HG03575 (cell line): Measurements from ENCODE around the gene SLC10A3.
"Not testable (repeated sequence)": the region's sequence is repeated elsewhere in the genome, so short reads cannot be mapped to it uniquely, and the experiment has no call there.

Experiments used
- ATAC-seq: cut with Tn5 transposase; IDR thresholded peaks from one replicate; pipeline ENCODE4 v1.9.1; 2021; ENCODE audit not compliant: unreplicated experiment, insufficient number of reproducible peaks, low FRiP score; ENCODE audit errors: extremely low read depth

SLC10A3 gene

DNA sequence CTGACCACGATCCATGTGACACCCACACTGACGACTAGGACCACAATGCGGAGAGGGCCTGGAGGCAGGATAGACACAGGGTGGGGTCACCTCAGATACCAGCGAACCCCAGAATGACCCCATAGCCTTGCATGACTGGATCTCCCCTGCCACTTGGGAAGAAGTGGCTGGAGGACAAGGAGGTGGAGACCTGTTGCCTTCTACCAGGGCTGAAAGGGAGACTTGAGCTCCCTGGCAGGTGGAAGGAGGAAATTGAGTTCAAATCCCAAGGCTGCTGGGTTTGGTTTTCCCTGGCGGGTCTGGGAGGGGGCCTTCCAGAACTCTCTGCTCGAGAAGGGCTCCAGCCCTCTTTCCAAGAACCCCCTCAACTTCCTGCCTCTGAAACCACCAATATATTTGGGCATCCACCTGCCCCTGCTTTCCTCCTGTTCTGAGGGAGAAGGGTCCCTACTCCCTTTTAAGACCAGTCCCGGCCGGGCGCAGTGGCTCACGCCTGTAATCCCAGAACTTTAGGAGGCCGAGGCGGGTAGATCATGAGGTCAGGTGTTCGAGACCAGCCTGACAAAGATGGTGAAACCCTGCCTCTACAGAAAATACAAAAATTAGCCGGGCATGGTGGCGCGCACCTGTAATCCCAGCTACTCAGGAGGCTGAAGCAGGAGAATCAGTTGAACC, 22.6 kb upstream of the SLC10A3 start:
- ATAC-seq: no peak

DNA sequence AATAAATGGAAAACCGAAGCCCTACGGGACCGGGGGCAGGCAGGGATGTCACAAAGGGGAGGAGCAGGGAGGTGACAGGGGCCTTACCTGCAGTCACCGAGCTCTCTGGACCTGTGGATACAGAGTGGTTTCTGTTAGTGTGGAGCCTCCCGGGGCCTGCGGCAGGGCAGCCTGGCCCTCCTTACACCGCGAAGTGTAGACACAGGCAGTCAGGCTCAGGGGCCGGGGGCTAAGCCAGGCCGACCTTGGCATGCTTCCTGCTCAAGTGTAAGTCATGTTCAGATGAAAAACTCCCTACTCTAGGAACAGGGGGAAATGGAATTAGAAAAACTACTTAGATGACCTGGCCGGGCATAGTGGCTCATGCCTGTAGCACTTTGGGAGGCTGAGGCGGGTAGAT, 21.3 kb upstream of the SLC10A3 start:
- no peak for ATAC-seq

DNA sequence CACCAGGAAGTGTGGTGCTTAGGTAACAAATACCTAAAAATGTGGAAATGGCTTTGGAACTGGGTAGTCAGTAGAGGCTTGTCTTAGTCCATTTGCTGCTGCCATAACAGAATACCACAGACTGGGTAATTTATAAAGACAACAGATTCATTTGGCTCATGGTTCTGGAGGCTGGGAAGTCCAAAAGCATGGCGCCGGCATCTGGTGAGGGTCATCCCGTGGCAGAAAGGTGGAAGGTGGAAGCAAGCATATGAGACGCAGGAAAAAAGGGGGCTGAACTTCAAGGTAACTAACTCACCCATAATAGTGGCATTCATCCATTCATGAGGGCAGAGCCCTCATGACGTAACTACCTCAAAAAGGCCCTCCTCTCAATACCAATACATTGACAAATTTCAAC, 19.0 kb upstream of the SLC10A3 start:
- no peak for ATAC-seq

DNA sequence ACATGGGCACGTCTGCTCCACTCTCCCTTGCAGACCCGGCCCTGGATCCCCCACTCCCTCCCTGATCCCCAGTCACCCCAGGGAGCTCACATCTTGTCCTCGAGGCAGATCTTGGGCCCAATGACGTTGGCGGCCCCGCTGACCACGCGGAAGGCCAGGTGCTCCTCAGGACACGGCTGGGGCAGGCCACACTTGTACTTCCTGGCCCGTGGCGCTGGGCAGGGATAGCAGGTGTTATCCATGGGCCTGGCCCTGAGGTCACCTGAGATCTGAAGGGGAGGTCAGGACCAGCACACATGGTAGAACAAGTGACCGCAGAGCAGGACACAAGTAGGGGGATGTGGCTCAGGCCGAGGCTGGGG, 17.9 kb upstream of the SLC10A3 start:
- no peak for ATAC-seq

DNA sequence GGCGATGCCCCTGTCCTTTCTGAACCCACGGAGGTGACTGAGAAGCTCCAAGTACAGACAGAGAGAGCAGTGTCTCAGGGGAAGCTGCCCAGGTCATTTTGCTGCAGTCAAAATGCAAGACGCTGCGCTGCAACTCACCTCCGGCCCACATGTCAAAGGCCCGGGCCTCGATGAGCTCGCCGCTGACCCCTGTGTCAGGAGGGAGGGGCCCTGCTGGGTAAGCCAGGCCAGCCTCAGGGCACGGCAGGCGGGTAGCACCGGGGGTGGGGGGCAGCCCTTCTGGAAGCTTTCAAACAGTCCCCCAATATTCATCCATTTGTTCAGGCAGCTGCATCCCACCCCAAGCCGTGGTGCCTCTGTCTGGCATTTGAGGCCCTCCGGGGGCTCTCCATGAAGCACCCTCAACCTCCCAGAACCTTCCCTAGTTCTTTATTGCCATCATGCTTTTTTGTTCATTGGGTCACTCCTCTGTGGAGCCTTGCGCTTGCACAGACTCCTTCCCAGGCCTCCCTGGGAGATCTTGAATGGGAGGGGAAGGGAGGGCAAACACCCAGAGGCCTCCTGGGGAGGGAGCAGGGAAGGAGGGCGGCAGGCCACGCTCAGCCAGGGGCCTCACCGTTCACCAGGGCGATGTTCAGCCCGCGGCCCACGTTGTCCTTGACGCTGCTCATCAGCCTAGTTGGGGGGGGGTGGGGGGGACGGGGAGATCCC, 17.4 kb upstream of the SLC10A3 start:
- ATAC-seq: no peak

DNA sequence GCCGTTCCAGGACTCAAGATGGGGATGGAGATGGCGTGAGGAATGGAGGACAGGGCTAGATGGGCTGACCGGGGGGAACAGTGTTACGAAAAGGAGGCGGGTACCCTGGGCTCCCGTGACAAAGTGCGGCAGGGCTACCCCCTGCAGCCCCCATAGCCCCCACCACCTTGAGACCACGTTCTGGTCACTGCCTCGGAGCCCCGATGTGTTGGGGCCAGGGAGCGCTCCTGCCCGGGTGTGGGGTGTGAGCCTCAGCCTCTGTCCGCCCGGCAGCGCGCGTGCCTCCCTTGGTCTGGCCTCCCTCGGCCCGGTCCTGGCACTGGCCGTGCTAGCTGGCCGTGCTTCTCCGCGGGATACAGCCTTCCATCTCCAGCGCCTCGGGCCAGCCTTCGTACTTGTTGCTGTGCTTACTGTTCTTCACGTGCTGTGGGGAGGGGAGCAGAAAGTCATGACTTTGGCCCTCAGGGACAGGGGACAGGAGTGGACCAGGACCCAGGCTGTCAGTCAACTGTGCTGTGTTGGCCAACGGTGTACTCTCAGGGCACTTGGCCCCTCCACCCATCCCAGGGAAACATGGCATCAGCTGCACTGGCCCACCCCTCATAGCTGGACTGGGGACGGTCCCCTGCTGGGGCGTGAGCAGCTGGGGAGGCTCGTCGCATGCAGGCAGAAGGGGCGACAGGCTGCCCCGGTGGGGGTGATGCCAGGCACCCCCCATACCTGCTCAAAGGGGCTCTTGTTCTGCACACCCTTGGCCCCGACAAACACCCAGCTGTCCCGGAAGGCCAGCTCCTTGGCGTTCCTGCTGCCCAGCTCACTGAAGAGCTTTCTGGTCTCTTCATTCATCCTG, 16.3 kb upstream of the SLC10A3 start:
- ATAC-seq: no peak

DNA sequence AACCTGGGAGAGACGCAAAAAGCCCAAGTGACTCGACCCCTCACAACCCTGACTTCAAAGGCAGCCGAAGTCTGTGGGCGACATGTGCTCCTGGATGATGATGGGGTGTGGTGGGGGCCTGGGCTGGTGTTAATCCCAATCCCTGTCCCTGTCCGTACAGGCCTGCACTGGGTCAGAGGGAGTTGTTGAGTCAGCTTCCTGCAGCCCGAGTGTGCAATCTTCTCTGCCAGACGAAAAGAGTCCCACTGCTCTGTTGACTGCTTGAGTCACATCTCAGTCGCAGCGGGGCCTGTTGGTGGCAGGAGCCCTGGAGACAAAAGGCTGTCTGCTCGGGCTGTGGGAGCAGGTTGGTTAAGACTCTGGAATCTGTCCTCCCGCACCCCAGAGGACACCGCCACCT, 15.3 kb upstream of the SLC10A3 start:
- no peak for ATAC-seq

DNA sequence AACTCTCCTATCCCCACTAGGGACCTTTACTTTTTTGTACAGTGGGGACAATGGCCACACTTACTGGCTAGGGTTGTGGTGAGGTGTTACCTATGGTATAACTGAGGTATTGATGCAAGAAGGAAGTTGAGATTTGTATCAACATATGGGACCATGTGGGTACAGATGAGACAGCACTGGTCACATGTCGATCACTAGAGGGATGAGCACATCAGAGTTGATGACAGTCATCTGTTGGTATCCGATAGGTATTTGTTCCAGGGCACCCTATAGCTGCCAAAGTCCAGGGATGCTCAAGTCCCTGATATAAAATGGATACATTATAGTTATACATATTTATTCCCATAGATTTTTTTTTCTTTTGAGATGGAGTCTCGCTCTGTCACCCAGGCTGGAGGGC, 12.6 kb upstream of the SLC10A3 start:
- ATAC-seq: no peak

DNA sequence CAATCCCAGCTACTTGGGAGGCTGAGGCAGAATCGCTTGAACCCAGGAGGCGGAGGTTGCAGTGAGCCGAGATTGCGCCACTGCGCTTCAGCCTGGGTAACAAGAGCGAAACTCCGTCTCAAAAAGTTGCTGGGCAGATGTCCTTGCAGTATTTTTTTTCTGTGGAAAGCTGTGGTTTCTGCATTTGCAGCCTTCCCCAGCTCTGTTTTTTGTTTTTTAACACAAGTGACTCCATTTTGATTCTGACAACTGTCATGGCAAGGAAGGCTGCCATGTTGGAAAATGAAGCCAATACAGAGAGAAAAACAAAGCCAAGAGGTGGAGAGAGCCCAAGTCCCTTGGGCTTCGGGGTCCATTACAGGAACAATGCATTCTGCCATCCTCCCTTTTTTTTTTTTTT, 11.7 kb upstream of the SLC10A3 start:
- no peak for ATAC-seq

DNA sequence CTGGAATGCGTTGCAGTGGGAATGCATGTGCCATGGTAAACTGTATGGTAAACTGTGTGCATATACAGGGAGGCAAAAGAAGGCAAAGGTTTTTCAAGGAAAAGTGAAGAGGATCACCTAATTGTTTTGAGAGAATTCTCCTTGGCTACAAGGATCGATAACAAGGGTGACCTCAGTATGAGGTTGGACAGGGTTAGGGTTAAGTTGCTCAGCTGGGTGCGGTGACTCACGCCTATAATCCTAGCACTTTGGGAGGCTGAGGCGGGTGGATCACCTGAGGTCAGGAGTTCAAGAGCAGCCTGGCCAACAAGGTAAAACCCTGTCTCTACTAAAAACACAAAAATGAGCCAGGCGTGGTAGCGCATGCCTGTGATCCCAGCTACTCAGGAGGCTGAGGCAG, 11.0 kb upstream of the SLC10A3 start:
- ATAC-seq: not testable (repeated sequence)

DNA sequence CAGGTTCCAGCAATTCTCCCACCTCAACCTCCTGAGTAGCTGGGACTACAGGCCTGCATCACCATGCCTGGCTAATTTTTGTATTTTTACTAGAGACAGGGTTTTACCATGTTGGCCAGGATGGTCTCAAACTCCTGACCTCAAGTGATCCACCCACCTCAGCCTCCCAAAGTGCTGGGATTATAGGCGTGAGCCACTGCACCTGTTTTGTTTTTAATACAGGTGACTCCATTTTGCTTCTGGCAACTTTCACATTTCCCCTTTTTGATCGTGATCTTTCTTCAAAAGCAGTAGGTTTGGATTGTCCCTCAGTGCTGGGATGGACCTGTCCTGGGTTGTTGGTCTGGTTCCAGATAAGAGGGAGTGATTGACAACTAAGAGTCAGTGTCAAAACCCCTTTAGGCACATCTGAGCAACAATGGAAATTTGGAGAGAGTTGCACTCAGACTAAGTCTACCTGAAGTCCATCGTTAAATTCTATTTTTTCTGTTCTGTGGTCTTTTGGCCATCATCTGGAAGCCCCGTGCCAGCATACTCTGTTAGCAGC, 6.2 kb upstream of the SLC10A3 start:
- ATAC-seq: not testable (repeated sequence)

DNA sequence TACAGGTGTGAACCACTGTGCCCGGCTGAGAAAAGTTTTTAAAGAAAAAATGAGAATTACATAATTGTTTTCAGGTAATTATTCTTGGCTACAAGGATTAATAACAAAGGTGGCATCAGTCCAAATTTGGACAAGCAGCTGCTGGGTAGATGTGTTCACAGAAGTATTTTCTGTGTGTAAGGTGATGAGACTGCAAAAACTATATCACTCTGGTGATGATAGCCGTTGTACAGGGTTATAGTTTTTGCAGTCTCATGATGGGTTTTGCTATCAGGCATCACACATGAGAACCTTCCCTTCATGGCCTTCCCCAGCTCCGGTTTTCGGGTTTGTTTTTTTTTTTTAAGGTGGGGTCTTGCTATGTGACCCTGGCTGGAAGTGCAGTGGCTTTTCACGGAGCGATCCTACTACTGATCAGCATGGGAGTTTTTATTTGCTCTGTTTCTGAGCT, 5.1 kb upstream of the SLC10A3 start:
- ATAC-seq: no peak

DNA sequence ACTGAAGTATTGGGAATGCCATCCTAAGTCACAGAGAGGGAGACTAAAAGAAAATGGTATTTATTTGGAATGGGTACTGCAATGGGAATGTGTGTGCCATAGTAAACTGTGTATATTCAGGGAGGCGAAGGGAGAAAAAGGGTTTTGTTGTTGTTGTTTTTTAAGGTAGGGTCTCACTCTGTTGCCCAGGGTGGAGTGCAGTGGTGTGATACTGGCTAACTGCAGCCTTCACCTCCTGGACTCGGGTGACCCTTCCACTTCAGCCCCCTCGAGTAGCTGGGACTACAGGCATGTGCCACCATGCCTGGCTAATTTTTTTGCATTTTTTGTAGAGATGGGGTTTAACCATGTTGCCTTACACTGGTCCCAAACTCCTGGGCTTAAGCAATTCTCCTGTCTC, 4.3 kb upstream of the SLC10A3 start:
- no peak for ATAC-seq

DNA sequence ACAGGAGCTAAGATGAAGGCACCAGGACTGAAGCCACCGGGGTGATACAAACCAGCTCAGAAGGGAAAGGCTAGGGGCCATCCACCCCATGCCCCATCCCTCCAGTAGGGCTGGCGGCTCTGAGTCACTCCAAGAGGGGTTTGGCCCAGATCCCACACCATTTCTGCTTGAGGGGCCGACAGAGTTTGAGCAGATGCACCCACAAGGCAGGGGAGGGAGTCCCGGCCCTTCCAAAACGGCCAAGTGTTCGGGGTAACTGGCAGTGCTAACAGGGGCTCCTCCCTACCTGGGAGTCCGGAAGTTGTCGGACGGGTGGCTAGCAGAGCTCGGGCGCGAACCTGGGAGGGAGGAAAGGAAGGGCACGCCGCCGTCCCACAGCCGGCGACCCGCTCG, 412 bp downstream of the SLC10A3 start:
- ATAC-seq: peak; percentile 8

DNA sequence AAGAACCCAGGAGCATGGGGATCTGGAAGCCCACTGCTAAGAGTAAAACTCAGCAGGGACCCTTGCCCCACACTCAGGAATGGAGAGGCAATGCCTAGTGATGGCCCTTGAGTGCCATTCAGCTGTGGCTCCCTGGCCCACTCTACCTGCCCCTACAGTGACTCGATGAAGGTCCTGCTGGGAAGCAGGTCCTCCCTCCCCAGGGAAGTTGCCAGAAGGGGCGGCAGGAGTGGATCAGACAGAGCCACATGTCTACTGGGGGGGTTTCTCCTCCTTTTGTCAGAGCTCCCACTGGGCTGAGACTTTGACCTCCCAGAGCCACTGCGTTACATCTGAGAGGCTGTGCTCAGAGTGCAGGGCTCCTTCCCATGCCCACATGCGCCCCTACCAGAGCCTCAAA, 1.2 kb downstream of the SLC10A3 start:
- no peak for ATAC-seq

DNA sequence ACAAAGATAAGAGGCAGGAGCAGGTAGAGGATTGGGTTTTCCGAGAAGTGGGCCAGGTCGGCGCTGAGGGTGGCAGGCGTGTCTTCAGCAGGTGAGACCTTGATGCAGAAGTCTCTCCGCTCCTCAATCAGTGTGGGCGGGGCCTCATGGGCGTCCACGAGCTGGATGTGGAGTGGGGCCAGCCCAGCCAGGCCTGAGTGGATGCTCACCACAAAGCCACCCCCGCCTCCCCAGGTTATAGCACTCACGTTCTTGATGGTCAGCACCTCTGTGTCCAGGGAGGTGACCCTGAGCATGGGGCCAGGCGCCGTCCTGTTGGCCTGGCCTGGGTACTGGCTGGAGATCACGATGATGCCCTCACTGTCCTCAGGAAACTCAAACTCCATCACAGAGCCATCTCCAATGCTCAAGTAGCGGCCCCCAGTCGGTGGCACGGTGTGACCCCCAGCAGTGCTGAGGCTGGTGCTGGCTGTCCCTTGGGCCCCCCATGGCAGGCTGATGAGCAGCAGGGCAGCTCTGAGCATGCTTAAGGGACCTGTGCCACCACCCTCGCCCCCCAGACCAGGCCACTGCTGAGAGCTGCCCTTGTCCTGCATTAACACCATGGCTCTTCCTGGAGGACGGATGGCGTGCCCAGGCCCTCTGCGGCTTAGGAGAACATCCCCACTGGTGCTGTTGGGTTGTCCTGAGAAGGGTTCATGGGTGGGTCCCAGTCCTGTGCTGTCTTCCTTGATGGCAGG, 1.9 kb downstream of the SLC10A3 start:
- no peak for ATAC-seq

DNA sequence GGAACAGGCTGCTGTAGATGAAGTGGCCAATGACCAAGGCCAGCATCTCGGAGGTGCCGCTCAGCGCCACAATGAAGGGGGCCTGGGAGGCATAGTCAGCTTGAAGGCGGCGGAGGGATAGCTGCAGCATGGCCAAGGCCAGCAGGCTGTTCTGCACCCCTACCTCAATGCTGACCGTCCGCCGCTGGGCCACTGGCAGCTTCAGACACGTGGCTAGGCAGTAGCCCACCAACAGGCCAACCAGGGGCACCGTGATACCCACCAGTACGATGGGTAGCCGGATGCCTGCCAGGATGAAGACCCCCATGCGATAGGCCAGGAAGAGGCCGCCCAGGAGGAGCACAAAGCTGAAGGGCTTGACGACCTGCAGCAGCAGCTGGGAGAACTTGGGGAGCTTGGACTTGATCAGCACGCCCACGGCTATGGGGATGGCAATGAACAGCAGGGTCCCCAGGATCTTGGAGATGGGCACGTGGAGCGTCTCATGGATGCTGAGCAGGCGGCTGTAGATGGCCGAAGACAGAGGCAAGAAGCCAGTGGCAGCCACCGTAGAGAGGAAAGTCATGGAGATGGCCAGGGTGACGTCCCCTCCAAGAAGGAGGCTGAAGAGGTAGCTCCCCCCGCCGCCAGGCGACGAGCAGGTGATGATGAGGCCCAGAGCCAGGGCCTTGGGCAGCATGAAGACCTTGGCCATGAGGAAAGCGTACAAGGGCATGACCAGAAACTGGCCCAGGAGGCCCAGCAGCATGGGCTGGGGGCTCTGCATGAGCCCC, 2.7 kb downstream of the SLC10A3 start:
- ATAC-seq: no peak

DNA sequence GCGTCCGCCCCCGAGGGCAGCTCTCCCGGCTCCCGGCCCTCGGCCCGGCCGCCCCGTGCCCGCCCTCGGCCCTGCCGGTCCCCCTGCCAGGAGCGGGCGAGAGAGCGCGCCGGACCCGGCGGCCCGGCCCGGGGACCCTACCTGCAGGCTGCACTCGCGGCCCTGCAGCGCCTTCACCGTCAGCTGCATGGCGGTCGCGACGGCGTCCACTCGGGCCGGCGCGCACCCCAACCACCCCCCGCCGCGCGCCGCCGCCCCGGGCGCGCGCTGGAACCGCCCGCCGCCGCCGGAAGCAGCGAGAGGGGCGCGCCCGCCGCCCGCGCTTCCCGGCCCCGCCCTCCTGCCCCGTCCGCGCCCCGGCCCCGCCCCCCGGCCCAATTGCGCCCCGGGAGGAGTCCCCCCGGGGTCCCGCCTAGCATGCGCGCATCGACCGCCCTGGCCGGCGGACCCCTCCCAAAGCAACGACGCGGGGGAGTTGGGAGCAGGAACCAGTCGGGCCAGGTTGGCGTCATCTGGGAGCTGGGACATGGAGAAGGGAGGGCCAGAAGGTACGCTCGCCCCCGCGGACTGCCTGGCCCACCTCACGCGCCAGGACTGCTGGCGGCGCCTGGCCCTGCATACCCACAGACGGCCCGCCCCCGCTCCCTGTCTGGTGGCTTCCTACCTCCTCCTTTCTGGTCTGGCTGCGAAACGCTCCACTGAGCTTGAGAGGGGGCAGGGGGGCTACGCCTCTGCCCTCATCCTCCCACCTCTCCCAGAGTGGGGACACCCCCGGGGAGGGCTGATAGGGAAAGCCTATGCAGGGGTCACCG, 3.8 kb downstream of the SLC10A3 start, which contains the start of gene UBL4A:
Gene UBL4A, minus strand, starts transcription at position 220 of the 812 bp plus-strand sequence. Its CDS starts 31 bp downstream, at position 189.
- ATAC-seq: no peak
